ENCODE results near the gene CDC6.

CDC6 gene

DNA sequence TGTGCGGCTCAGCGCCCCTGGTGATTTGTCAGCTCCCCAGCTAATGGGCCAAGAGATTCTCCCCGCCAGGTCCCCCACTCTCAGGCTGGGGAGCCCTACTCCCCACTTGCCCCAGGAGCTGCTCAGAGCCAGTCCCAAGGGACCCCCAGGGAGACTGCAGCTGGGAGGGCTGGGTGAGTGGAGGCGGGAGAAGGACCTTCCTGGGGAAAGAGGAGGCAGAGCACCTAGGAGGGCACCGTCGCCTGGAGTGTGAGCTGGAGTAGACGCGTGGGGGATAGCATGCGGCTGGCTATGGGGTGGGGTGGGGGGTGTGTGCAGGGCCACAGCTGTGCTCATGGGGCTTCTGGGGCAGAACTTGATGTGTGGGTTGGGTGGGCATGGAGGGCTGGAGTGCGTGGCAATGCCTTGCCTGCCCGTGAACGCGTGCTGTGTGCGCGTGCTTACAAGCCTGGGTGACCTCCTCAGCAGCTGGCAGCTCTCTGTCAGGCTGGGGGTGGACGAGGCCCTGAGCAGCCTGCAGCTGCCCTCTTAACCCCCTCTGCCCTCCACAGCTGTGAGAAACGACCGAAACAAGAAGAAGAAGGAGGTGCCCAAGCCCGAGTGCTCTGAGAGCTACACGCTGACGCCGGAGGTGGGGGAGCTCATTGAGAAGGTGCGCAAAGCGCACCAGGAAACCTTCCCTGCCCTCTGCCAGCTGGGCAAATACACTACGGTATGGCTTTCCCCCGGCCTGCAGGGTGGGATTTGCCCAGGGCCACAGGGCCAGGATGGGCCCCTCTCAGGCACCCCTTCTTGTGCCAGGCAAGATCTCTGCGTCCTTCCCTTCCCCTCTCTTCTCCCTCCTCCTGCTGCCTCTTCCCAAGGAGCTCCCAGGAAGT, 63.9 kb downstream of the CDC6 start:
- TF ChIP-seq NFIC (IDR thresholded peaks at IDR 0.05) (no peak), FOXM1 (IDR thresholded peaks at IDR 0.05; ENCODE audit: borderline replicate concordance, low read depth) (no peak), TAF1 (IDR thresholded peaks at IDR 0.05; ENCODE audit: low read depth) (no peak), RAD21 (IDR thresholded peaks at IDR 0.05; ENCODE audit: low read depth) (no peak), CREB1 (IDR thresholded peaks at IDR 0.05; ENCODE audit: low read depth) (no peak), EGR1 (IDR thresholded peaks at IDR 0.05) (no peak), TEAD4 (IDR thresholded peaks at IDR 0.05) (no peak), YY1 (IDR thresholded peaks at IDR 0.05; ENCODE audit: low read depth) (no peak)
- TF ChIP-seq, protein P1, sequence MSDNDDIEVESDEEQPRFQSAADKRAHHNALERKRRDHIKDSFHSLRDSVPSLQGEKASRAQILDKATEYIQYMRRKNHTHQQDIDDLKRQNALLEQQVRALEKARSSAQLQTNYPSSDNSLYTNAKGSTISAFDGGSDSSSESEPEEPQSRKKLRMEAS (IDR thresholded peaks at IDR 0.05) = no peak

DNA sequence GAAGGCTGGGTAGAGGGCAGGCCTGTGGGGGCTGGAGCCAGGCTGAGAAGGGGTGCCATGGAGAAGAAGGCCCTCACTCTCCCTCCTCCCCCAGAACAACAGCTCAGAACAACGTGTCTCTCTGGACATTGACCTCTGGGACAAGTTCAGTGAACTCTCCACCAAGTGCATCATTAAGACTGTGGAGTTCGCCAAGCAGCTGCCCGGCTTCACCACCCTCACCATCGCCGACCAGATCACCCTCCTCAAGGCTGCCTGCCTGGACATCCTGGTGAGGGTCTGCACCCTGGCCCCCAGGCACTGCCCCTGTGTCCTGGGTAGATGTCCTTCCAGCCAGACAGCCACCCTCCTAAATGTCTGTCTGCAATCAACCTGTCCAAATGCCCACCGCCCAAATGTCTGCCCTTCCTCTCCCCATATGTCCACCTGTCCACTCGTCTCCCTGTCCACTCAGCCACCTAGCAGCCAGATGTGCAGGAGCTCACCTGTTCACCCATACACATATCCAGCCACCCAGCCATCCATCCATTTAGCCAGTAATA, 64.6 kb downstream of the CDC6 start:
- TF ChIP-seq EP300 (IDR thresholded peaks at IDR 0.05; ENCODE audit: borderline replicate concordance) (no peak), FOXM1 (IDR thresholded peaks at IDR 0.05; ENCODE audit: borderline replicate concordance, low read depth) (no peak), TAF1 (IDR thresholded peaks at IDR 0.05; ENCODE audit: low read depth) (no peak), YY1 (IDR thresholded peaks at IDR 0.05; ENCODE audit: low read depth) (no peak), EGR1 (IDR thresholded peaks at IDR 0.05) (no peak), ZBTB7A (IDR thresholded peaks at IDR 0.05; ENCODE audit: low read depth) (no peak), NFIC (IDR thresholded peaks at IDR 0.05) (no peak), TCF12 (IDR thresholded peaks at IDR 0.05; ENCODE audit: low read depth) (no peak), RAD21 (IDR thresholded peaks at IDR 0.05; ENCODE audit: low read depth) (no peak), CREB1 (IDR thresholded peaks at IDR 0.05; ENCODE audit: low read depth) (no peak), CEBPB (IDR thresholded peaks at IDR 0.05) (no peak)
- TF ChIP-seq, protein P2, sequence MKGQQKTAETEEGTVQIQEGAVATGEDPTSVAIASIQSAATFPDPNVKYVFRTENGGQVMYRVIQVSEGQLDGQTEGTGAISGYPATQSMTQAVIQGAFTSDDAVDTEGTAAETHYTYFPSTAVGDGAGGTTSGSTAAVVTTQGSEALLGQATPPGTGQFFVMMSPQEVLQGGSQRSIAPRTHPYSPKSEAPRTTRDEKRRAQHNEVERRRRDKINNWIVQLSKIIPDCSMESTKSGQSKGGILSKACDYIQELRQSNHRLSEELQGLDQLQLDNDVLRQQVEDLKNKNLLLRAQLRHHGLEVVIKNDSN (IDR thresholded peaks at IDR 0.05) = no peak
- TF ChIP-seq, protein P3, sequence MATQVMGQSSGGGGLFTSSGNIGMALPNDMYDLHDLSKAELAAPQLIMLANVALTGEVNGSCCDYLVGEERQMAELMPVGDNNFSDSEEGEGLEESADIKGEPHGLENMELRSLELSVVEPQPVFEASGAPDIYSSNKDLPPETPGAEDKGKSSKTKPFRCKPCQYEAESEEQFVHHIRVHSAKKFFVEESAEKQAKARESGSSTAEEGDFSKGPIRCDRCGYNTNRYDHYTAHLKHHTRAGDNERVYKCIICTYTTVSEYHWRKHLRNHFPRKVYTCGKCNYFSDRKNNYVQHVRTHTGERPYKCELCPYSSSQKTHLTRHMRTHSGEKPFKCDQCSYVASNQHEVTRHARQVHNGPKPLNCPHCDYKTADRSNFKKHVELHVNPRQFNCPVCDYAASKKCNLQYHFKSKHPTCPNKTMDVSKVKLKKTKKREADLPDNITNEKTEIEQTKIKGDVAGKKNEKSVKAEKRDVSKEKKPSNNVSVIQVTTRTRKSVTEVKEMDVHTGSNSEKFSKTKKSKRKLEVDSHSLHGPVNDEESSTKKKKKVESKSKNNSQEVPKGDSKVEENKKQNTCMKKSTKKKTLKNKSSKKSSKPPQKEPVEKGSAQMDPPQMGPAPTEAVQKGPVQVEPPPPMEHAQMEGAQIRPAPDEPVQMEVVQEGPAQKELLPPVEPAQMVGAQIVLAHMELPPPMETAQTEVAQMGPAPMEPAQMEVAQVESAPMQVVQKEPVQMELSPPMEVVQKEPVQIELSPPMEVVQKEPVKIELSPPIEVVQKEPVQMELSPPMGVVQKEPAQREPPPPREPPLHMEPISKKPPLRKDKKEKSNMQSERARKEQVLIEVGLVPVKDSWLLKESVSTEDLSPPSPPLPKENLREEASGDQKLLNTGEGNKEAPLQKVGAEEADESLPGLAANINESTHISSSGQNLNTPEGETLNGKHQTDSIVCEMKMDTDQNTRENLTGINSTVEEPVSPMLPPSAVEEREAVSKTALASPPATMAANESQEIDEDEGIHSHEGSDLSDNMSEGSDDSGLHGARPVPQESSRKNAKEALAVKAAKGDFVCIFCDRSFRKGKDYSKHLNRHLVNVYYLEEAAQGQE (IDR thresholded peaks at IDR 0.05; ENCODE audit: low read depth) = no peak
- TF ChIP-seq, protein P1 (IDR thresholded peaks at IDR 0.05) = no peak

DNA sequence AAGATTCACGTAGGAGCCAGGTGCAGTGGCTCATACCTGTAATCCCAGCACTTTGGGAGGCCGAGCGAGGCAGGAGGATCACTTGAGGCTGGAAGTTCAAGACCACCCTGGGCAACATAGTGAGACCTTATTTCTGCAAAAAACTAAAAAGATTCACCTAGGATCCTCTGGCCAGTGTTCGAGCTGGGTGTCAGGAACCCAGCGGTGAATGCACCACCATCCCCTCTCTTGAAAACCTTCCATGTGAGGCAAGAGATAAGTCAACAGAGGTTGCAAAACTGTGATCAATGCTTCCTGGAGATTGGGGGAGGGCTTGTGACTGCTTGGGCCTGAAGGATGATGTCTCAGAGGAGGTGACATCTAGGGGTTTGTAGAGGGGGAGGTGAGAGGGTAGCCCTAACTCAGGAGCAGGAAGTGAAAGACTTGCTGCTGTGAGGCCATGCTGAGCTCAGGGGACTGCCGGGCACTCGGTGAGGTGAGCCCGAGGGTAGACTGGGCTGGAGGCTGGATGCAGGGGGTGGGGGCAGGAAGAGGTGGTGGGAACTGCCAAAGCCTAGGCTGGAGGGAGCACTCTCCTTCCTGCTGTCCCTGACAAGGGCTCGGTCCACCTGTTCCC, 65.2 kb downstream of the CDC6 start:
- no peak for TF ChIP-seq FOXM1 (IDR thresholded peaks at IDR 0.05; ENCODE audit: borderline replicate concordance, low read depth)
- no peak for TF ChIP-seq TCF12 (IDR thresholded peaks at IDR 0.05; ENCODE audit: low read depth)
- TF ChIP-seq YY1 (IDR thresholded peaks at IDR 0.05; ENCODE audit: low read depth) = no peak
- no peak for TF ChIP-seq NFIC (IDR thresholded peaks at IDR 0.05)
- TF ChIP-seq, protein P2 (IDR thresholded peaks at IDR 0.05) = no peak
- TF ChIP-seq EGR1 (IDR thresholded peaks at IDR 0.05) = no peak
